Measurements from ENCODE around the gene TESK2. TPM values are rescaled to one million over a fixed set of nuclear protein-coding genes. Genes with fewer than 3 reads are reported as not detected.
"Not testable (repeated sequence)": the region's sequence is repeated elsewhere in the genome, so short reads cannot be mapped to it uniquely, and the experiment has no call there.

Gene TESK2
- total RNA-seq, 2 experiments from 2014 or later, result 3.1 to 3.3 TPM

DNA sequence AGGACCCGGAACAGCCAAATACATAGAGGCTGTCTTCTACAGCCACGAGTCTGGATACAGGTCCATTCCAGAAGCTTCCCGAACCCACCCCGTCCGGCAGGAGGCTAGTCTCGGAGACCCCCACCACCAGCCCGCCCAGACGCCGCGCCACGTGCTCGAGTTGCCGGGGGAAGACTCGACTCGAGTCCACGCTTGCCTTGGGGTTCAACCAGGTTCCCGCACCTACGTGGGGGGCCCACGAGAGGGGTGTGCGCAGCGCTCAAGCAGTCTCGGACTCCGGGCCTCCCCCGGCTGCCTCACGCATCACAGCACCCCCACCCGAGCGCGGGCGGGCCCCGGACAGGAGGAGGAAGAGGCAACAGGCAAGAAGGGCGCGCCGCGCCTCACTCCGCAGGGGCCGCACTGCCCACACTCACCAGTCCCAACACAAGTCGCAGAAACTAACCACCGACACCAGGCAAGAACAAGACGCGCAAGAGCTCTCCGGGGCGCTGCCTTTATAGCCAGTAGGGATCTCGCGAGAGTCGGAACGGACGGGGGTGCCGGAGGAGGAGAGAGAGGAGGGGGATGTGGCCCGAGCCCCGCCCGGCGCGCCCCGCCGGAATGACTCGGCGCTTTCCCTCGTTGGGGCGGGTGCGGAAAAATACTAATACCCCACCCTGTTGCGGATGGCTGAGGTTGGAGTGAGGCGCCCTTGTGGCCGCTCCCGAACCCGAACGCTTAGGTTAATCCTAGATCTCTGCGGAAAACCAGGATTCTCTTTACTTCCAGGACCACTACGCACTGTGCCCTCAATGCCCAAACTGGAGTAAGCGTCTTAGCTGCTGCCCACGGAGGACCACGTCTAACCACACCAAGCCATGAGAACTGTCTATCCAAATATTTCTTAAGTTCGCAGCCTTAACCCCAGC, 30.7 kb upstream of the TESK2 start, which contains the start of gene PRDX1:
Gene PRDX1 (minus strand): TSS at position 472 of the 911 bp plus-strand sequence. CDS start 2,841 bp downstream, outside the sequence.
- POLR2A ChIA-PET, result interaction anchor here (0.5 to 2.7 kb wide), 39 partner anchors 9 to 800 kb away, joined by 3 to 27 read pairs (median 4); partner anchors contain the start of genes AKR1A1, CCDC163, EIF2B3 and GPBP1L1
- Mint-ChIP-seq H3K27ac (peak within 1 kb of the TSS; percentile 94), H3K4me1 (peaks cover 47% of the 10 kb centered on the region), H3K4me3 (peak within 1 kb of the TSS; percentile 96), H3K27me3 (peaks cover 4% of the 10 kb centered on the region), H3K9me3 (ENCODE audit: low read depth) (no peaks in the 10 kb centered on the region), H3K36me3 (ENCODE audit: low read depth) (peaks cover 23% of the 10 kb centered on the region)
- CTCF ChIA-PET, result interaction anchor here (0.6 to 2.6 kb wide), 6 partner anchors 10 to 197 kb away, joined by 3 to 14 read pairs (median 6); partner anchors contain the start of gene AKR1A1
- peak; percentile 98 for DNase-seq
- intact Hi-C loops (cut with DNase I, micrococcal nuclease), result loop anchor here (1.0 to 5.0 kb wide), 15 partner anchors 15 to 744 kb away; partner anchors contain the start of genes AKR1A1 (in 2 of the 2), CCDC163 (in 2 of the 2), MMACHC (in 2 of the 2) and TMEM69 (in 2 of the 2)
- peak; percentile 89 for ATAC-seq

DNA sequence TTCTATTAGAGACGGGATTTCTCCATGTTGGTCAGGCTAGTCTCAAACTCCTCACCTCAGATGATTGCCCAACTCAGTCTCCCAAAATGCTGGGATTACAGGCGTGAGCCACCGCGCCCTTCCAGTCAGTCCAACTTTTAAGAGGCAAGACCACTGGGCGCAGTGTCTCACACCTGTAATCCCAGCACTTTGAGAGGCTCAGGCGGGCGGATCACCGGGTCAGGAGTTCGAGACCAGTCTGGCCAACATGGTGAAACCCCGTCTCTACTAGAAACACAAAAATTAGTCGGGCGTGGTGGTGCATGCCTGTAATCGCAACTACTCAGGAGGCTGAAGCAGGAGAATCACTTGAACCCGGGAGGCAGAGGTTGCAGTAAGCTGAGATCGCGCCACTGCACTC, 28.8 kb upstream of the TESK2 start:
- CTCF ChIA-PET, result interaction anchor here (1.0 to 2.4 kb wide), 4 partner anchors 19 to 50 kb away, joined by 3 to 12 read pairs (median 11); partner anchors contain the start of gene AKR1A1

GRCh38 chr1:45518910-45519309, 27.9 kb upstream of the TESK2 start:
- ATAC-seq, result no peak
- no peak overlapping the region for H3K27ac Mint-ChIP-seq
- H3K4me3 Mint-ChIP-seq, result peak overlapping the region; percentile 96
- ChIA-PET POLR2A (interaction anchor here (0.8 to 1.5 kb wide), 4 partner anchors 13 to 797 kb away, joined by 3 to 5 read pairs (median 3); no protein-coding TSS in a partner anchor), CTCF (interaction anchor here (0.6 to 2.2 kb wide), 6 partner anchors 18 to 175 kb away, joined by 3 to 12 read pairs (median 3); partner anchors contain the start of genes CCDC163 and MMACHC)
- H3K9me3 Mint-ChIP-seq (ENCODE audit: low read depth), result no peaks in the 10 kb centered on the region
- H3K4me1 Mint-ChIP-seq, result peaks cover 49% of the 10 kb centered on the region
- H3K27me3 Mint-ChIP-seq, result no peaks in the 10 kb centered on the region
- H3K36me3 Mint-ChIP-seq (ENCODE audit: low read depth), result peaks cover 48% of the 10 kb centered on the region
- no peak for DNase-seq
- intact Hi-C loops (cut with DNase I, micrococcal nuclease), result no loop called here

More for the DNA sequence above, 28.8 kb upstream of the TESK2 start:
- not testable (repeated sequence) for DNase-seq; H3K27me3 Mint-ChIP-seq; ATAC-seq; H3K9me3 Mint-ChIP-seq (ENCODE audit: low read depth); H3K27ac Mint-ChIP-seq
- peaks cover 40% of the 10 kb centered on the region for H3K36me3 Mint-ChIP-seq (ENCODE audit: low read depth)
- POLR2A ChIA-PET, result interaction anchor here (1.0 to 1.5 kb wide), 2 partner anchors 18 to 49 kb away, joined by 3 to 5 read pairs; no protein-coding TSS in a partner anchor
- H3K4me3 Mint-ChIP-seq, result peak overlapping the region; percentile 96
- H3K4me1 Mint-ChIP-seq, result peaks cover 51% of the 10 kb centered on the region
- intact Hi-C loops (cut with DNase I, micrococcal nuclease), result loop anchor here (2.0 to 5.0 kb wide), 4 partner anchors 19 to 742 kb away; partner anchors contain the start of genes CCDC163 (in 1 of the 2), GPBP1L1 (in 1 of the 2), MMACHC (in 1 of the 2) and RPS8 (in 1 of the 2)

DNA sequence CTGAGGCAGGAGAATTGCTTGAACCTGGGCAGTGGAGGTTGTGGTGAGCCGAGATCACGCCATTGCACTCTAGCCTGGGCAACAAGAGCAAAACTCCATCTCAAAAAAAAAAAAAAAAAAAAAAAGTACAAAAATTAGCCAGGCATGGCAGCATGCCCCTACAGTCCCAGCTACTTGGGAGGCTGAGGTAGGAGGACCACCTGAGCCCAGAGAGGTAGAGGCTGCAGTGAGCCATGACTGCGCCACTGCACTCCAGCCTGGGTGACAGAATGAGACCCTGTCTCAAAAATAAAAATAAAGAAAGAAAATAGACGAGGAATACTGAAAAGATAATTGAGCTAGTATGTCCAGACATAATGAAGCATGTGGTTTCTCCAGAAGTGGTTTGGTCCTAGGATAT, 27.4 kb upstream of the TESK2 start:
- H3K27me3 Mint-ChIP-seq; ATAC-seq; DNase-seq; H3K4me3 Mint-ChIP-seq; H3K27ac Mint-ChIP-seq; intact Hi-C loops (cut with DNase I, micrococcal nuclease); H3K9me3 Mint-ChIP-seq (ENCODE audit: low read depth): not testable (repeated sequence)
- ChIA-PET POLR2A (interaction anchor here (0.6 to 1.5 kb wide), 5 partner anchors 14 to 797 kb away, joined by 3 to 7 read pairs (median 4); no protein-coding TSS in a partner anchor), CTCF (interaction anchor here (0.6 to 2.2 kb wide), 4 partner anchors 19 to 51 kb away, joined by 3 to 12 read pairs (median 6); partner anchors contain the start of genes CCDC163 and MMACHC)
- Mint-ChIP-seq H3K36me3 (ENCODE audit: low read depth) (peaks cover 53% of the 10 kb centered on the region), H3K4me1 (peaks cover 44% of the 10 kb centered on the region)

- H3K9me3 Mint-ChIP-seq (ENCODE audit: low read depth), result no peaks in the 10 kb centered on the region
- CTCF ChIA-PET, result interaction anchor here (2.8 kb wide), 1 partner anchor 53 kb away, joined by 13 read pairs; no protein-coding TSS in a partner anchor
- H3K36me3 Mint-ChIP-seq (ENCODE audit: low read depth), result peaks cover 61% of the 10 kb centered on the region
- POLR2A ChIA-PET, result no interaction called here
- ATAC-seq (no peak), DNase-seq (no peak)
- H3K4me3 Mint-ChIP-seq, result no peak overlapping the region
- H3K27me3 Mint-ChIP-seq, result no peaks in the 10 kb centered on the region
- peaks cover 28% of the 10 kb centered on the region for H3K4me1 Mint-ChIP-seq
- H3K27ac Mint-ChIP-seq, result peak overlapping the region; percentile 61
- intact Hi-C loops (cut with DNase I, micrococcal nuclease), result no loop called here
Observed at GRCh38 chr1:45516465-45516864, 25.5 kb upstream of the TESK2 start.

GRCh38 chr1:45516036-45516435, 25.1 kb upstream of the TESK2 start:
- ChIA-PET POLR2A (no interaction called here), CTCF (interaction anchor here (2.8 kb wide), 1 partner anchor 53 kb away, joined by 13 read pairs; no protein-coding TSS in a partner anchor)
- Mint-ChIP-seq H3K27me3 (no peaks in the 10 kb centered on the region), H3K4me1 (peaks cover 28% of the 10 kb centered on the region), H3K9me3 (ENCODE audit: low read depth) (no peaks in the 10 kb centered on the region), H3K36me3 (ENCODE audit: low read depth) (peaks cover 63% of the 10 kb centered on the region), H3K27ac (peak overlapping the region; percentile 61), H3K4me3 (no peak overlapping the region)
- intact Hi-C loops (cut with DNase I, micrococcal nuclease), result no loop called here
- ATAC-seq (no peak), DNase-seq (no peak)

GRCh38 chr1:45513532-45514260, 22.7 kb upstream of the TESK2 start:
- peaks cover 70% of the 10 kb centered on the region for H3K36me3 Mint-ChIP-seq (ENCODE audit: low read depth)
- POLR2A ChIA-PET, H3K27ac Mint-ChIP-seq: not testable (repeated sequence)

GRCh38 chr1:45512641-45513054, 21.7 kb upstream of the TESK2 start:
- Mint-ChIP-seq H3K27ac (no peak overlapping the region), H3K27me3 (no peaks in the 10 kb centered on the region), H3K9me3 (ENCODE audit: low read depth) (no peaks in the 10 kb centered on the region), H3K36me3 (ENCODE audit: low read depth) (peaks cover 68% of the 10 kb centered on the region), H3K4me3 (no peak overlapping the region), H3K4me1 (peaks cover 11% of the 10 kb centered on the region)
- POLR2A ChIA-PET, result interaction anchor here (0.6 to 1.6 kb wide), 3 partner anchors 8 to 347 kb away, joined by 3 to 4 read pairs (median 3); partner anchors contain the start of gene AKR1A1
- CTCF ChIA-PET, result interaction anchor here (0.6 to 4.4 kb wide), 15 partner anchors 9 to 433 kb away, joined by 3 to 107 read pairs (median 7); partner anchors contain the start of genes CCDC163, MMACHC and PRDX1
- ATAC-seq, result peak; percentile 85
- intact Hi-C loops (cut with DNase I, micrococcal nuclease), result loop anchor here (1.0 to 2.0 kb wide), 2 partner anchors 38 to 58 kb away; partner anchors contain the start of gene AKR1A1 (in 1 of the 2)
- peak; percentile 77 for DNase-seq

More at GRCh38 chr1:45513532-45514260, 22.7 kb upstream of the TESK2 start:
- not testable (repeated sequence) for ATAC-seq; DNase-seq; H3K9me3 Mint-ChIP-seq (ENCODE audit: low read depth); H3K27me3 Mint-ChIP-seq; H3K4me3 Mint-ChIP-seq
- peaks cover 13% of the 10 kb centered on the region for H3K4me1 Mint-ChIP-seq
- CTCF ChIA-PET, result interaction anchor here (0.6 to 4.2 kb wide), 8 partner anchors 23 to 434 kb away, joined by 3 to 107 read pairs (median 3); no protein-coding TSS in a partner anchor
- intact Hi-C loops (cut with DNase I, micrococcal nuclease), result loop anchor here in 1 of 2 experiments (2.0 kb wide), 1 partner anchor 37 kb away; the partner anchor contains the start of gene AKR1A1

GRCh38 chr1:45510972-45511527, 20.1 kb upstream of the TESK2 start:
- Mint-ChIP-seq H3K27ac (peak overlapping the region; percentile 30), H3K9me3 (ENCODE audit: low read depth) (no peaks in the 10 kb centered on the region), H3K4me3 (no peak overlapping the region), H3K36me3 (ENCODE audit: low read depth) (peaks cover 56% of the 10 kb centered on the region), H3K4me1 (peaks cover 2% of the 10 kb centered on the region), H3K27me3 (no peaks in the 10 kb centered on the region)
- no peak for DNase-seq
- ATAC-seq, result no peak
- CTCF ChIA-PET, result interaction anchor here (0.7 to 4.4 kb wide), 12 partner anchors 10 to 104 kb away, joined by 3 to 107 read pairs (median 6); partner anchors contain the start of genes CCDC163, MMACHC and PRDX1
- POLR2A ChIA-PET, result interaction anchor here (1.2 kb wide), 1 partner anchor 11 kb away, joined by 3 read pairs; the partner anchor contains the start of genes CCDC163 and MMACHC
- intact Hi-C loops (cut with DNase I, micrococcal nuclease), result no loop called here

All from activated CD4-positive, alpha-beta T cell treated with anti-CD3 and anti-CD28 coated beads for 36 hours (primary cell).